Measurements from ENCODE around the gene CAMK2N2.
A peak's percentile ranks its signal among the peaks of the same experiment; 100 is the strongest.

Gene CAMK2N2

GRCh38 chr3:184233127-184233843, 28.1 kb downstream of the CAMK2N2 start:
- no peak for TF ChIP-seq CTCF (IDR thresholded peaks at IDR 0.05; ENCODE audit: extremely low read depth, insufficient read depth, missing control alignments)
- peak; percentile 14 for DNase-seq (ENCODE audit: low spot score)
- in situ Hi-C loops (cut with MboI; ENCODE audit: low pct_unique_long_range_greater_than_20kb, low sequenced_read_pairs, unreplicated experiment), result loop anchor here (25.0 kb wide), 1 partner anchor 346 kb away; the partner anchor contains the start of gene PARL

DNA sequence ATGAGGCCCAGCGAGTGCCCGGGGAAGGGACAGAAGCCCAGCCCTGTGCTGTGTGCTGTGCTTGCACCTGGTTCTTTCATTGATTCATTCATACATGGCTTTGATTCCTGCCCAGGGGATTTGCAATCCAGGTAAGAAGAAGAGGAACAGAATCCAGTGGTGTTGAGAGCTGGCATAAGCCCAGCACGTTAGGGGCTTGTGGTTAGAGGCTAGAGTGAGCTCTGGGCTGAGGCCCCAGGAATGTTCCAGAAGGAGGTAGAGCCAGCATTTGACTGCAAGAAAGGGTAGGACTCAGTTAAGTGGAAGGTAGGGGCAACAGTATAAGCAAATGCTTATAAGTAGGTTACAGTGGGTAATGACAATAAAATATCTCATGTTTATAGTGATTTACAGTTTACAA, 29.7 kb downstream of the CAMK2N2 start:
- no peak for TF ChIP-seq CTCF (IDR thresholded peaks at IDR 0.05; ENCODE audit: extremely low read depth, insufficient read depth, missing control alignments)
- DNase-seq (ENCODE audit: low spot score), result peak; percentile 10
- in situ Hi-C loops (cut with MboI; ENCODE audit: low pct_unique_long_range_greater_than_20kb, low sequenced_read_pairs, unreplicated experiment), result loop anchor here (25.0 kb wide), 1 partner anchor 344 kb away; the partner anchor contains the start of gene PARL

DNA sequence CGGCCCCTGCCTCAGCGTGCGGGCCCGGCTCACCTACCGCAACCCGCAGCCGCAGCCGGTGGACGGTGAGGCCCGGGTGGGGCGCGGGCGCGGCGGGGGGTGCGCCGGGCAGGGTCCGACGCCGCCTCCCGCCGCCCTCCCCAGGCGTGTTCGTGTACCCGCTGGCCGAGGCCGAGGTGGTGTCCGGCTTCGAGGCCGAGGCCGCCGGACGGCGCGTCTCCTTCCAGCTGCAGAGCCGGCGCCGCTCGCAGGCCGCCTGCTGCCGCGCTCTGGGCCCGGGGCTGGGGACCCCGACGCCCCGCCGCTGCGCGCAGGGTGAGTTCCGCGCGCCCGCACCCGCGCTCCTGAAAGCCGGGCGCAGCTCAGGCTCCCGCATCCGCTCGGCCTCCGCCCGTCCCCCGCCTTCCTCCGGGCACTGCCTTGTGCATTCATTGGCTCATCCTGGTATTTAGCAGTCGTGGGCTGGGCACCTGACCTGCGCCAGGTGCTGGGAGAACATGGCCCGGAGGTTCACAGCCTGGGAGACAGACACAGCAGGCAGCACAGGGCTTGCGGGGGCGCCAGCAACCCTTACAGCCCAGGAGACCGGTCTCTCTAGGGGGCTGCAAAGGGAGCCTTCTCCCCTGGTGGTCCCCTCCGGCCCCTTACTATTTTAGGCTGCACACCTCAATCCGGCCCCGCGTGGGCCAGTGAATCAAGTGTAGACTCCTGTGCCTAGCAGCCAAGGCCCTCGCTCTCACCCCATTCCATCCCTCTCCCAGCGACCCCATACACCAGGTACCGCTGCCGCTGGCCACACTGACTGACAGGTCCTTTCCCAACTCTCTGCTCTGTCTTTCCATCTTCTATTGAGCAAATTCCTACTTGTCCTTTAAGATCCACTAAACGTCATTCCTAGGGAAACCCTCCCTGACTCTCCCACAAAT, 30.5 kb downstream of the CAMK2N2 start:
- no peak for TF ChIP-seq CTCF (IDR thresholded peaks at IDR 0.05; ENCODE audit: extremely low read depth, insufficient read depth, missing control alignments)
- DNase-seq (ENCODE audit: low spot score), result peak; percentile 34
- in situ Hi-C loops (cut with MboI; ENCODE audit: low pct_unique_long_range_greater_than_20kb, low sequenced_read_pairs, unreplicated experiment), result loop anchor here (25.0 kb wide), 1 partner anchor 344 kb away; the partner anchor contains the start of gene PARL

DNA sequence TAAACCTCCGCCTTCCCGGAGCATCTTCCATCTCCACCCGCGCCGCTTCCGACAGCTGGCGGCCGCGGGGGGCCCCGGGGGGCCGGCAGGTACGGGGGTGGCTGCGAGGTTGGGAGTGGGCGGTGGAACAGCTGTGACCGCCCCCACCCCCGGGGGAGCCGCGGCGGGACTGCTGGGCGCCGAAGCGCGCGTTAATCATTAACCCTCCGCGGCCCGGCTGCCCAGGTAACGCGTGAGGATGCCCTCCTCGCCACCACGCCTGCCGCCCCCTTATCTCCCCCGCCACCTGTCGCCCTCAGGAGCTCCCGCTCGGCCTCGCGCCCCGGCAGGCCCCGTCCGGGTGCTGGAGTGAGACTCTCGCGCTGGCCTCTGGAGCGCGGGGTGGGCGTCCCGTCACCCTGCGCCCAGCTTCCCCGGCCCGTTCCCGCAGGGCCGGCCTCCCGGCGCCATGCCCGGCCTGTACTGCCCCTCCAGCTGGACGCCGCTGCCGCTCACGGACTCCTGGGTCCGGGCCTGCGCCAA, 31.2 kb downstream of the CAMK2N2 start:
- DNase-seq (ENCODE audit: low spot score), result peak; percentile 69
- in situ Hi-C loops (cut with MboI; ENCODE audit: low pct_unique_long_range_greater_than_20kb, low sequenced_read_pairs, unreplicated experiment), result loop anchor here (25.0 kb wide), 1 partner anchor 343 kb away; the partner anchor contains the start of gene PARL
- TF ChIP-seq CTCF (IDR thresholded peaks at IDR 0.05; ENCODE audit: extremely low read depth, insufficient read depth, missing control alignments), result no peak

DNA sequence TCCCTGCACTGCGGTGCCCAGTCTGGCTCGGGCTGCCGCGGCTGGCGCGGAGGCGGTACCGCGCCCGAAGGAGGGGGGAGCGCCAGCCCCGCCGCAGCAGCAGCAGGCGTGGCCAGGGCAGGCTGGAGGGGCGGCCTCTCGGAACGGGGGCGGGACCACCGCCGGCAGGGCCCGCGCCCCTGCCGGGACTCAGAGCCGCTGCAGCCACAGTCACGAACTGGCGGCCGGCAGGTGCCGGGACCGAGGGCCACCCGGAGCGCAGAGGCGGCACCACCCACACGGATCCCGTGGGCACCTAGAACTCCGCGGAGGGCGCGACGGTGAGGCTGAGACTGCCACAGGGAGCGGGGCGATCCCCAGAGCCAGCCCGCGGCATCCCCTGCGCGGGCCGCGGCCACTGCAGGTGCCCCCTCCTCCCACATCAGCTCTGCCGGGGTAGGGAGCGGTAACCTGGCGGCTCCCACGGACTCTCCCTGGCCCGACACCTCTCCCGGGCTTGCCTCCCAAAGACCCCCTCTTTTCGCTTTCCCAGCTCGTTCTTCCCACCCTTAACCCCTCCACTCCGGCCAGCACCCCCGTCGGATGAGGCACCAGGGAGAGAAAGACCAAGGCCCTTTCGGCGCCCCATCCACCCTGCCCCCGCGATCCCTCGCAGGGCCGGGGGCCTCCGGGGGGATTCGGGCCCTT, 31.8 kb downstream of the CAMK2N2 start, which contains the start of gene VWA5B2:
Gene VWA5B2, plus strand, starts transcription at position 192 of the 687 bp plus-strand sequence. CDS start 944 bp downstream, outside the sequence.
- peak; percentile 97 for DNase-seq (ENCODE audit: low spot score)
- in situ Hi-C loops (cut with MboI; ENCODE audit: low pct_unique_long_range_greater_than_20kb, low sequenced_read_pairs, unreplicated experiment), result loop anchor here (25.0 kb wide), 1 partner anchor 342 kb away; the partner anchor contains the start of gene PARL
- no peak for TF ChIP-seq CTCF (IDR thresholded peaks at IDR 0.05; ENCODE audit: extremely low read depth, insufficient read depth, missing control alignments)

Data from GM13977 (cell line).